GM12872 (cell line): Measurements from ENCODE around the gene GIGYF2.

ENCODE experiments used
- CTCF ChIP-seq: IDR thresholded peaks from 3 replicates; pipeline ENCODE4 v1.5.1; 2011; ENCODE audit warnings: low read depth, mild to moderate bottlenecking, low read length, moderate library complexity; ENCODE audit not compliant: insufficient read depth

Gene GIGYF2

GRCh38 chr2:232659359-232659758 lies 37.8 kb upstream of the GIGYF2 start:
- no peak for TF ChIP-seq CTCF

GRCh38 chr2:232662486-232663260 lies 34.5 kb upstream of the GIGYF2 start:
- no peak for TF ChIP-seq CTCF

- TF ChIP-seq CTCF: no peak
Measured at GRCh38 chr2:232666051-232666805, 30.9 kb upstream of the GIGYF2 start.

GRCh38 chr2:232667989-232668583 lies 29.0 kb upstream of the GIGYF2 start:
- TF ChIP-seq CTCF: no peak

GRCh38 chr2:232668805-232669444 lies 28.2 kb upstream of the GIGYF2 start:
- peak; percentile 46 for TF ChIP-seq CTCF

- no peak for TF ChIP-seq CTCF
Measured at GRCh38 chr2:232672588-232672987, 24.5 kb upstream of the GIGYF2 start.

- no peak for TF ChIP-seq CTCF
Measured at GRCh38 chr2:232674491-232674890, 22.6 kb upstream of the GIGYF2 start.
